GM12864 (cell line): ENCODE measurements around the gene ARL14EPL.

Source experiments
- DNase-seq: peaks from one replicate; pipeline ENCODE4 v3.0.0-alpha.2; 2011; ENCODE audit warnings: low read depth
- H3K4me3 ChIP-seq: 2 replicates; pipeline ENCODE4 v1.5.1; 2011; ENCODE audit warnings: mild to moderate bottlenecking, low read depth, low read length, control low read depth
- CTCF ChIP-seq: IDR thresholded peaks from 2 replicates; pipeline ENCODE4 v1.5.1; 2011; ENCODE audit warnings: low read depth, mild to moderate bottlenecking, moderate library complexity, low read length, control low read depth, inconsistent platforms; ENCODE audit errors: missing control alignments

The ARL14EPL gene

GRCh38 chr5:116002116-116002906 is 30.0 kb upstream of the ARL14EPL start:
- no peak for TF ChIP-seq CTCF
- H3K4me3 ChIP-seq = no peak overlapping the region
- DNase-seq = no peak

- no peak overlapping the region for H3K4me3 ChIP-seq
- no peak for TF ChIP-seq CTCF
- no peak for DNase-seq
These were observed 28.0 kb upstream of the ARL14EPL start for GRCh38 chr5:116004248-116004647.

GRCh38 chr5:116009806-116010205 is 22.5 kb upstream of the ARL14EPL start:
- DNase-seq = no peak
- H3K4me3 ChIP-seq = no peak overlapping the region
- no peak for TF ChIP-seq CTCF

GRCh38 chr5:116011046-116011445 is 21.2 kb upstream of the ARL14EPL start:
- H3K4me3 ChIP-seq = no peak overlapping the region
- DNase-seq = no peak
- TF ChIP-seq CTCF = no peak

- no peak for TF ChIP-seq CTCF
- DNase-seq = no peak
- H3K4me3 ChIP-seq = no peak overlapping the region
These were observed 19.0 kb upstream of the ARL14EPL start for GRCh38 chr5:116013207-116013785.

GRCh38 chr5:116013936-116014335 is 18.3 kb upstream of the ARL14EPL start:
- TF ChIP-seq CTCF = no peak

GRCh38 chr5:116023619-116024018 is 8.7 kb upstream of the ARL14EPL start:
- TF ChIP-seq CTCF = no peak
- no peak overlapping the region for H3K4me3 ChIP-seq
- DNase-seq = no peak

More at GRCh38 chr5:116013936-116014335, 18.3 kb upstream of the ARL14EPL start:
- H3K4me3 ChIP-seq = no peak overlapping the region
- DNase-seq = no peak
